GM19467 (cell line): ENCODE measurements around the gene NDST1.

Source experiments
- ATAC-seq: cut with Tn5 transposase; IDR thresholded peaks from one replicate; pipeline ENCODE4 v1.9.1; 2021; ENCODE audit warnings: mild to moderate bottlenecking, moderate library complexity; ENCODE audit not compliant: unreplicated experiment

NDST1 gene

GRCh38 chr5:150521939-150522503 is 14.1 kb downstream of the NDST1 start:
- ATAC-seq: no peak

- no peak for ATAC-seq
Observed at GRCh38 chr5:150522504-150523414, 14.8 kb downstream of the NDST1 start.

GRCh38 chr5:150523472-150524350 is 15.8 kb downstream of the NDST1 start:
- ATAC-seq: no peak

GRCh38 chr5:150525163-150525562 is 17.2 kb downstream of the NDST1 start:
- no peak for ATAC-seq

GRCh38 chr5:150525781-150526180 is 17.9 kb downstream of the NDST1 start:
- ATAC-seq: no peak

GRCh38 chr5:150527038-150527437 is 19.1 kb downstream of the NDST1 start:
- no peak for ATAC-seq

- no peak for ATAC-seq
Observed at GRCh38 chr5:150527808-150528207, 19.9 kb downstream of the NDST1 start.

- ATAC-seq: no peak
Observed at GRCh38 chr5:150528924-150529546, 21.1 kb downstream of the NDST1 start.

- ATAC-seq: no peak
Observed at GRCh38 chr5:150529555-150529954, 21.6 kb downstream of the NDST1 start.

GRCh38 chr5:150530423-150530822 is 22.5 kb downstream of the NDST1 start:
- no peak for ATAC-seq

- ATAC-seq: no peak
Observed at GRCh38 chr5:150530951-150531588, 23.1 kb downstream of the NDST1 start.

GRCh38 chr5:150531686-150532085 is 23.8 kb downstream of the NDST1 start:
- ATAC-seq: no peak

GRCh38 chr5:150532151-150532550 is 24.2 kb downstream of the NDST1 start:
- no peak for ATAC-seq

- no peak for ATAC-seq
Observed at GRCh38 chr5:150532996-150533395, 25.1 kb downstream of the NDST1 start.

- no peak for ATAC-seq
Observed at GRCh38 chr5:150534811-150535210, 26.9 kb downstream of the NDST1 start.

- ATAC-seq: no peak
Observed at GRCh38 chr5:150535611-150536010, 27.7 kb downstream of the NDST1 start.

- no peak for ATAC-seq
Observed at GRCh38 chr5:150538007-150538917, 30.3 kb downstream of the NDST1 start.

- ATAC-seq: no peak
Observed at GRCh38 chr5:150539206-150539605, 31.3 kb downstream of the NDST1 start.

- no peak for ATAC-seq
Observed at GRCh38 chr5:150540042-150540441, 32.1 kb downstream of the NDST1 start.
